HG03342 (cell line): ENCODE data around the gene FARS2.

ENCODE experiments used
- ATAC-seq: cut with Tn5 transposase; IDR thresholded peaks from one replicate; pipeline ENCODE4 v1.9.1; 2021; ENCODE audit warnings: mild to moderate bottlenecking, moderate library complexity; ENCODE audit not compliant: unreplicated experiment

Gene FARS2

DNA sequence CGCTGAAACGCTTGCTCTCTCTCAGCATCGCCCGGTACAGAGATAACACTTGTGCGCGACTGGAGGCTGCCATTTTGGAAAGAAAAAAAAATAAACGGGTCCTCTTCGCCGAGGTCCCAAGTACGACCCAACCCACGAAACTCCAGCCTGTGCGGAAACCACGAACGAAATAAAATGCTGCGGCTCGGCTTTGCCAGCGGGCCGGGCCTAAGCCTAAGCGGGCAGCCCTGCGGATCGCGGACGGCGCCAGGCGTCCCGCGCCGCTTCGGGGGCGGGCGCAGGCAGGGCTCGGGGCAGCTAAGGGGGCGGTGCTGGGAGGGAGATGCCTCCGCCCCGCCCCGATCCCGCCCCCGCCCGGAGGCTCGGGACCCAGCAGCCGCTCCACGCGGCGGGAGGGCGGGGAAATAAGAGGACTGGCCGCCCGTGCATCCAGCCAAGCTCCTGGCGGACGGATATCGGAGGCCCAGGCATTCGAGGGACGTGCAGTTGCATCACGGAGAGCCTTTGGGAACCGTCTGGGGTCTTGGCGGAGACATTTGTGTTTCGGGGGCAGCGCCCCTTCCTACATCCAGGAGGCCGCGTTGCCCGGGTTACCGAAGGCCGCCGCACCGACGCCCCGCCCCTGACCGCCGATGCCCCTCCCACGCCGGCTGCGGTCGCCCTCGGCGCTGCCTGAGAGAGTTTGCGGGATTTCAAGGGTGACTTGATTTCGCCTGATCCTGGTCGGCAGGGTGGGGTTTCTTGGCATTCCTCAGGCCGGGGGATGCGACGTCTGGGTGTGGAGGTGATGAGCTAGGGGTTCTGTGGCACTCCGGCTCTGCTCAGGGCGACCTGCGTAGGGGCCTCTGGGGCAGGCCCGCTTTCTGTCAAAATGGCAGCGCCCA is at the start of gene FARS2, which contains the start of gene LYRM4:
FARS2 (plus strand) TSS at position 853 of the 884 bp plus-strand sequence.
LYRM4 (minus strand) TSS at position 290 of the 884 bp plus-strand sequence; CDS start at position 73, 217 bp downstream.
- peak; percentile 76 for ATAC-seq

- no peak for ATAC-seq
These were observed 47.5 kb upstream of the FARS2 start for GRCh38 chr6:5213836-5214235.

DNA sequence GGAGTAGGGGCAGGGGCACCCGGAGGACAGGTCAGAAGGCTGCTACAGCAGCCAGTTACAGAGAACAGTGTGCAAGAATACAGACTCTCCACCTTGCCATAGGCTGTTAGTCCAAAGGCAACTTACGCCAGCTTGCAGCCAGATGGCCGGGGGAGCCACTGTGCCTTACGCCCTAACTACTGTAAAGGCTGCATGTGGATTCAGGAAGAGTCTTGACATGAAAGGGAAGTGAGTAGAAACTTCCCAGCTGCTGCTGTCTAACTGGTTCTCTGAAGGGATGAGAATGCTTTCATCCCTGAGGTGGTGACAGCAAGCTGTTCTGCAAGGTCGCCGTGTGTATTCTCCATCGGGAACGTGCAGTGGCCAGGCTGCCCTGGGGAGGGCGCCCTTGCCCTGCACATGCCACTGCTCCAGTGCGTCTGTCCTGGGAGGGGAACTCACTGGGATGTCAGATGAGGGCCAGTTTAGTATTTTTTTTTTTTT is 46.7 kb upstream of the FARS2 start:
- ATAC-seq = no peak

DNA sequence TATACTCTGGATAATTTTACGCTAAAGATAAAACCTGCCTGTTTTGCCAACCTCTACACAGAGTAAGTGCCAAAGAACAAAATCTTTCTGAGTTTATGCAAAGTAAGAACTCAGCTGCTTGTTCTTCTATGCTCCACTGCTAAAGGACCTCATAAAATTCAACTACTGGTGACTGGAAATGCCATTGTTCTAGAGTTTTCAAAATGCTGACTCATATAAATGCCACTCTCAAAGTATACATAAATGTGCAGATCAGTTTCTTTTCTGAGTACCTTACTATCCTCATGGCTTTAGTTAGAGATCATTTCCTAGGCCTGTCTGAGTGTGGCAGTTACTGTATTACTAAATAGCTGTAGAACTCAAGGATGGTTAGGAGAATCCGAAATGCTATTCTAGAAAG is 46.2 kb upstream of the FARS2 start:
- ATAC-seq = no peak

DNA sequence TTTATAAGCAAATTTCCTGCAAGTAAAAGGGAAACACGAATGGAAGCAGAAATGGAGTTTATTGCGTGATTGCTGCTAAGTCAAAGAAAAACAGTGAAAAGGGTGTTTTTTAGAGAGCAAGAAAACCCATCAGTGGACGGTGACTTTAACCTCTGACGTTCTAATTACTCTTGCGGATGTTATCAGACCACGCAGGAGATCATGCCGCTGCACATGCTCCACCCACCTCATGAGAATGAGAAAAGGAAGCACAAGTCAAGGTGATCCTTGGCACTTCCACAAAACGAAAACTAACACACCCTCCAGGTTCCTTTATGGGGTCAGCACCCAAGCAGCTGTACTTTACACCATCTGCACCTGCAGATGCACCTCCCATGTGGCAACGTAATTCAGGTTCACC is 45.5 kb upstream of the FARS2 start:
- no peak for ATAC-seq

DNA sequence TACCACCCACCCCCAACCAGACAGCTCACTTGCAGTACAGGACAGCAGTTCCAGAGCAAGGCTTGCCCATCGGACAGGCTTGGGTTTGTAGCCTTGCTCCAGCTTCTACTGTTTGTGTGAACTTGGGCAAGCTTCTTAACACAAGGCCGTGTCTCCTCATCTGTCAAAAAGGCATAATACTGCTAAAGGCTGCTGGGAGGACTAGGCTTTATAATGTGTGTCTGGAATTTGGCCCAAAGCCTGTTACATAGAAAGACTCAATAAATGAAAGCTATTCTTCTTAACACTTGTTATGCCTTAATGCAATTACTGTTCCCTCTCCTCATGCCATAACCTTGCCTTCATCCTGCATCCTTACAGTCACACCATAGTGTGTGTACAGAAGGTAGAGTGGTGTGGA is 44.0 kb upstream of the FARS2 start:
- ATAC-seq = no peak

DNA sequence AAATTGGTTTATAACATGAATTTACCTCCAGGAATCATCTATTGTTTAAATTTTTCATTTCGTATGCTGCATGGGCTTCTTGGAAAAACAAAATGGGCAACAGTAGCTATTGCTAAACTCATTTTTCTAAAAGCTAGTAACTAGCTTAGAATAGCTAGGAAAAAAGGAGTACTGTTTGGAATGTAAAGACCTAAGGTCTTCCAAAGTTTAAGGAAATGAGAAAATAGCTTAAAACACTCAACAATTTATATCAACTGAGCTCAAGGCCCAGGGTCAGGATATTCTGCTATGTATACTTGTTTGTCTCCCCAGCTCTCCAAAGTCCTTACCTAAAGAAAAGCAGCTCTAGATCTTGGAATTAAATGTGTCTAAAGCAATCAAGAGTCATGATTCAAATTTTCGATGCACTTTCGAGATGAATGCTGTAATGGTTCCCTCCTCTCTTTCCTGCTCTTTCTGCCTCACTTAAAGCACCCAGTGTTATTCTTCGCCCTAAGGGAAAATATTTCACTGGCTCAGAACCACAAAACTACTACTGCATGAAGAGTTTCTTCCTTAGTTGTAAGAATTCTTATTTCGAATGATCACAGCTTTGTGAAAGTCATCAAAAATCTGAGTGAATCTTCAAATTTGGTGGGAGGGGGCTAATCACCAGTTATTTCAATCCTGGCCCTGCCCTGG is 42.2 kb upstream of the FARS2 start:
- no peak for ATAC-seq

DNA sequence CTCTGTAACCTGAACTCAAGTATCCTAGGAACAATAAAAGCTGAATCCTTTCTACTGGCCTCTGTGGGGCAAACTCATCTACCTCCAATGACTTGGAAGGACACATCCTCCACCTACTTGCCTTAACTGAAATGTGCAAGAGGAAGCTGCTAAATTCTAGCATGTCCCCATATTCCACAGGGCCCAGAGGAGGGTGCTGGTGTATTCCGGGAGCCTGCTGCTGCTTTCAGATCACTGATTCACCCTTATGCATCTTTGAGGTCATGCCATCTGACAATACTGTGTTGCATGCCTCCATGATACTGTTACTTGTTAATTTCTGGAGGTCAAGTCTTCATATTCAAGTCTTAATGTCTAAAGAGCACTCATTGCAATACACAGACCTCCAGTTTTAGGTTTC is 40.9 kb upstream of the FARS2 start:
- no peak for ATAC-seq

GRCh38 chr6:5223309-5223708 is 38.0 kb upstream of the FARS2 start:
- no peak for ATAC-seq

DNA sequence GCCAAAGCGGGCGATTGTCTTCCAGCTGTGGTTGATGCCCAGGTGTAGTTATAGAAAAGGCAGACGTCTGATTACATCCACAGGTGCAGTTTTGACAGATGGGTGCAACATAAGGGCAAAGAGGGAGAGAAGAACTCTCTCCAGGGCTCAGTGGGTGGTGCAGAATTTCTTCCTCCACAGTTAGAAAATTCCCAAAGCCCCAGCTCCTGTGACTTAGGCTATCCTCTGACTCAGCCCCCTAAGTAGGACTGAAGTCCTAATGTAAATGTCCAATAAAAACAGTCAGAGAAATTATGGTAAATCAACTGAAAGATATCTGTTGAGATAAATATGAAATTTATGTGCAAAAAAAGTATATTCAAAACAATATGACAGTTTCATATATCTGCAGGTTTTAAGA is 32.0 kb upstream of the FARS2 start:
- no peak for ATAC-seq

GRCh38 chr6:5230081-5230480 is 31.2 kb upstream of the FARS2 start:
- no peak for ATAC-seq

DNA sequence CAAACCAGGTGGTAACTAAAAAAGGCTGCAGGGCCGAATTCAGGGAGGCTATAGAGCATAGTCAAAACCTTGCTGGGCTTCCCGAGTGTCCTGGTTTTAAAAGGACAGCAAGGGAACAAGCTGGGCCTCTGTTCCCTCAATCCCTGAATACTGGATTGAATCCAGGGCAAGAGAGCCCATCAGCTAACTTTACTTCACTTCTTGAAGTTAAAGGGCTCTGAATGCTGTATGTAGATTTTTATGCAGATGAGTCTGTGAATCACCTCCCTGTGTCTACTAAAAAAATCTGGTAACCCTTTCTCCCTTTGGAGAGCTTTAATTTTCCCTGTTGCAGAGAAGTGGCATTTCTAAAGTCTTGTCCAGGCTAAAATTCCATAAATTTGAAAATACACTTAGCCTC is 30.0 kb upstream of the FARS2 start:
- no peak for ATAC-seq

DNA sequence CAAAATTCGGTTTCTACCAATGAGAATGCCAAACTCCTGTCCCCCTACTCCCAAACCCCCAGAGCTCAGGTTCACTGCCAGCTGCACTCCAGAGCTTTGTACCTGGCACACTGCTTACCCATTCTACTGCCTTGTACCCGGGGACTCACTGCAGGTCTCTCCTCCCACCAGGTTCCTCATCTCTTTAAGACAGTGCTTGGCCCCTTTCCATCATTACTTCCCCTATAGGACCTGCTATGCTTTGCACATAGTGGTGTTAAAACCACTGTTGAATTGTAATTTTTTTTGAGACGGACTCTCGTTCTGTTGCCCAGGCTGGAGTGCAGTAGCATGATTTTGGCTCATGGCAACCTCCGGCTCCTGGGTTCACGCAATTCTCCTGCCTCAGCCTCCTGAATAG is 26.4 kb upstream of the FARS2 start:
- ATAC-seq = no peak

- no peak for ATAC-seq
These were observed 25.5 kb upstream of the FARS2 start for GRCh38 chr6:5235830-5236229.

DNA sequence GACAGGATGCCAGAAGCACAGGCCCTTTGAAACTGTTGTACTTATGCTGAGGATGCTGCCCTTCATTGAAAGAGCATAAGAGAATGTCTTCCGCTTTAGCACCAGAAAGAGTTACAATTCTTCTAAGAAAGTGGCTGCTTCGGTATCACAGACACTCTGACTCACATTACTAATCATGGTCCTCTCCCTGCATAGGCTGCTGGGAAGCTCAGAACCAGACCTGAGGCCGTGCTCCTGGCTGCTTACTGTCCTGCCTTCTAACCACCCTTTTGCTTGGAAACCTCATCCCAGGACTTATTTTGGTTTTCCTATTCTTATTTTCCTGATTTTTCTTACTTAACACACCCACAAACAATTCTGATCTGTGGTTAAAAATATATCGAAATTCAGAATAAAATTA is 23.5 kb upstream of the FARS2 start:
- ATAC-seq = no peak

DNA sequence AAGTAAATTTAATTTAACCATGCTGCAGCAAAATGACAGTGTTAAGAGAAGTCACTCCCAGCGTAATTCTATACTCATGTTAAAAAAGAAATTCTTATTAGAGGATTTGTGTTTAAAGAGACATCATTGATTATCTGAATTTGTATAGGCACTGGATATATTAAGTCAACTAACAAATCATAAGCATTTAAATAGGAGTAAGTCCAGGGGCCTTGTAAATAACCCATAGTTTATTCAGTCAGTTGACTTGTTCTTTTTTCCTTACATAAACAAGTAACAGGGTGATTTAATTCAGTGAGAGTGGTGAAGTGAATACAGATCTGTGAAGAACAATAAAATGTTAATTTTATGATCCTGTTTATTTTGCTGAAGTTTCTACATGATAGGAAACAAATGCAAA is 23.0 kb upstream of the FARS2 start:
- ATAC-seq = no peak

DNA sequence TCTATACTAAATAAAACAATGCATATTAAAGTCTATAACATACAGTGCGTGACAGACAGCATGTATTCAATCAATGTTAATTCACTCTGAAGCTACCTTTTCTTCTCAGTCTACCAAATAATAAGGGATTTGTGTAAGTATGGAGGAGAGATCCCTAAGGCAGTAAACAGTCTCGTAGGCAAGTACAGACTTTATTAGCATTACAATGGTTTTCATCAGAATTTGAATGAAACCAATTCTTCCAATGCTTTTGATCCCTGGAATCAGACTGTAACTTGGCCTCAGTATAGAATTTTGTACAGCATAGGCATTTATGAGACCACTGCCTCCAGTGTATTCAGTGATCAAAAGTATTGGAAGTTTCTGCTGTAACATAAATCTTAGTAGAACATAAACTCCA is 20.1 kb upstream of the FARS2 start:
- no peak for ATAC-seq

DNA sequence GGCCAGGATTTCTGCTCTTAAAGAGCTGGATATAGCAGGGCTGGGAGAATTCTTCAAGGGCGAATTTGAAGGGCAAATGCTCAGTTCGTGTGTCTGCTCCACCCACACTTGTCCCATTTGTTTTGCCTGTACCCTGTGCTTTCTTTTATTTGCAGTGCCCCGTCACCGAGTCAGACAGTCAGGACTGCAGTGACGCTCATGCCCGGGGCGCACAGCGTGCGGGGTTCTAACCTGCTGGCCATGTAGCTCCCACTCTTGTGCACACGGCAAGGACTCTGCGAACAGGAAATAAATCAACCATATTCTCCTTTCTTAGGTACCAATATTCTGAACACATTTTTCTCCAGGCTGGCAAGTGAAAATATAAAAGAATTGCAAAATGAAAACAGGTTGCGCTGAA is 18.2 kb upstream of the FARS2 start:
- ATAC-seq = no peak

DNA sequence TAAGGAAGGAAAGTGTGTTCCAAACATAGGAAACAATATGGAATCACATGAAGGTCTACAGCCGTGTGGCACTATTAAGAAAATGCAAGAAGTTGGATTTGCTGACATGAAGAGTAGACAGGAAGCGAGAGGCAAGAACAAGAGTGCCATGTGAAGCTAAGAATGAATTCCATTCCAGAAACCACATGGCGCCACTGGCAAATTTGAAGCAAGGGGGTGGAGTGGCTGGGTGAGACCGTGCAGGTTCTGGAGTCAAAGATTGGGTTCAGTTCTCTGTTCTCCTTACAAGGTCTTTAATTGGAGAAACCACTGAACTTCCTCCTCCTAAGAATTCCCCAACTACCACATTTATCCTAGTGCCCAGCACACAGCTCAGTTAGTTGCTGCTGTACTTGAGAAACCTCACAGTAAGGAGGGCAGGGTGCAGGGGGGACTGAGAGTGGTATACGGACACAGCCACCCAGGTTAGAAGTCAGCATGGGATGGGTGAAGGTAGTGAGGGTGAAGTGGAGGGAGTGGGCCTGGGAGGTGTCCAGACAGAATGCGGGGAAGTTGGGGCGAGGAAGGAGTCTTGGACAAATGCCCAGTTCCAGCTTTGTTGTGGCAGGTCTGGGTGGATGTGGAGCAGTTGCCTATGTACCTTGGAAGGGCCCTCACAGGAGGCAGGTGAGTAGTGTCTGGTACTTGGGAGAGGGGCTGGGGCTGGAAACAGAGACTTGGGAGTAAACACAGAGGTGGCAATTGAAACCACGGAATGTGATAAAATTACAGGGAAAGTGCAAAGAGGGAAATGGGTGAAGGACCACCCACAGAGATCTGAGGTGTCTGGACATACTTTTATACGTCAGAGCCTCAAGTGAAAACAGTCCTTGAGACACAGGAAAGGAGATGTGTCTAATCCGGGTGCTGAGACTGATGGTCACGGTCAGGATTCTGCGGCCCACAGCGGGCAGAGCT is 14.9 kb upstream of the FARS2 start:
- no peak for ATAC-seq

DNA sequence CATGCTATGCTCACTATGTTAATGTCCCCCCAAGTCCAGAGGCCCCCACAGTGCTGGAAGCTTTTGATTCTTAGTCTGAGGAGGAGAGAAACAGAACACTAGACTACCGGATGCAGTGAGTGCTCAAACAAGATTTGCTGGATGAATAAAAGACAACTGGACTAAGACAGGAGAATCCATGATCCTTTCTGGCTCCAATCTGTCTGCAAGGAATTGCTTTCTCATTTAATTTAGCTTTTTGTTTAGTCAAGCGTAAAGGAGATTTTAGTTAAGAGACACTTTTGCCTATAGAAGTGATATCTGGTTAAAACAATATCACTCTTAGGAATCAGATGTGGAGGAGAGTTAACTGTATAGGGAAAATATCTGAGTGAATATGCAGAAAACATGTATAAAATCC is 14.1 kb upstream of the FARS2 start:
- no peak for ATAC-seq
